ENCODE data around the gene TMEM247.
"Not testable (repeated sequence)": the region's sequence is repeated elsewhere in the genome, so short reads cannot be mapped to it uniquely, and the experiment has no call there.

Gene TMEM247

GRCh38 chr2:46459694-46460093, 19.7 kb upstream of the TMEM247 start:
- no peak for DNase-seq

GRCh38 chr2:46460241-46460921, 19.0 kb upstream of the TMEM247 start:
- DNase-seq, result no peak

DNA sequence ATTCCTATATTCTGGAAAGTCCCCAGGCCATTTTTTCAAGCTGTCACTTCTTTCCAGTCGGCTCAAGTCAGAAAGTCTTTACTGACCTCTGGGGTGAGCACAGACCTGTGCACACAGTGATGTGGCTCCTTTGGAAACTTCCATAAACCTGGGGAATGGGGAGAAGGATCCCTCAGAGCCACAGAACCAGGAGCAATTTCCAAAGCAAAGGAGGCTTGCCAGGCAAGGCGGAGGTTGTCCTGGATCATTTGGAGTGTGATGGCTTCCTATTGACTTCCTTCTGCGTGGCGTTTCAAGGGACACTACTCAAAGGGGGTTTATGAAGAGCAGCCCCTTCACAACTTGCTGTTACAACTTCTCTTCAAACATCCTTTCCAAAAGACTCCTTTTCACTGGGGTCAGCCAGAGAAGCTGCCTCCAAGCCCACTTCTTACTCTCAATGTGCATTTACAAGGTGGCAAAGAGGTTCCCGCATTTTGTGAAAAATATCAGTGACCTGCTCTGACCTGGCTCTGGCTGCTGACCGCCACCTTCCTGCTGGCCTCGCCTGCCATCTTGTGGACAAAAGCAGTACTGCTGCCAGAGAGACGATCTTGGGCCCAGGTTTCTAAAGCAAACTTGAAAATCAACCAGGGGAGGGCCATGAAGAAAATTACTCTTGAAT, 18.2 kb upstream of the TMEM247 start:
- DNase-seq, result peak; percentile 40

DNA sequence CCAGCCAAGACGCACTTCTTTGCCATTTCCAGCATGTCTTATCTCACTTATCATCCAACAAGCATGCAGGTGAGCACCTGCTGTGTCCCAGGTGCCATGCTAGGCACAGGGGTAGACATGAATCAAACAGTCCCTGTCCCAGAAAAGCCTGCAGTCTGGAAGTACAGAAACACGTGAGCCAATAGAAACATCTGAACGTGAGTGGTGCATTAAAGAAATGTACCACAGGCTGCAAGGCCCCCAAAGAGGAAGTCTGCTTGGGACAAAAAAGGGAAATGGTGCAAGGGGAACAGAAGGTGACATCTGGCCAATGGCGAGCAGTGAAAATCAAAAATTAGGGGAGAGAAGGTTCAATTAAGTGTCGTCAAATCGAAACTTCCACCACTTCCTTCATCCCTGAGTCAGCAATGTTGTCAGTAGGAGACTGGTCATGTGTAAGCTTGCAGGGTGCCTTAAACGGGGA, 17.6 kb upstream of the TMEM247 start:
- DNase-seq, result no peak

DNA sequence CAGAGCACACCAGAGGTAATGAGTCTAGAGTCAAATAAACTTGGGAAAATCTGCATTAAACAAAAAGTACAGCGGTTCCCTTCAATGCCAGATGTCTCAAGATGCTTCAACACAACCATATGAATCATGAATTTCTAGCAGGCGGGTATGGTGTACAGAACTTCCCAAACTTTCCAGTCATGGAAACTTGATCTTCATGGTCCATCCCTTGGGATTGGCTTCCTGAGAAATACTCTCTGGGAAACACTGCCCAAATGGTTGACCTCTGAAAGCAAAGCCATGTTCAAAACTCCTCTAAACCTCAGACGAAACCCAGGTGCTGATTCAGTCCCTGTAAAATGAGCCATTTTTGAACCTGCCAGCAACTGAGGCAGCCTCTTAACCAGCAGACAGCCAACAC, 16.4 kb upstream of the TMEM247 start:
- no peak for DNase-seq

DNA sequence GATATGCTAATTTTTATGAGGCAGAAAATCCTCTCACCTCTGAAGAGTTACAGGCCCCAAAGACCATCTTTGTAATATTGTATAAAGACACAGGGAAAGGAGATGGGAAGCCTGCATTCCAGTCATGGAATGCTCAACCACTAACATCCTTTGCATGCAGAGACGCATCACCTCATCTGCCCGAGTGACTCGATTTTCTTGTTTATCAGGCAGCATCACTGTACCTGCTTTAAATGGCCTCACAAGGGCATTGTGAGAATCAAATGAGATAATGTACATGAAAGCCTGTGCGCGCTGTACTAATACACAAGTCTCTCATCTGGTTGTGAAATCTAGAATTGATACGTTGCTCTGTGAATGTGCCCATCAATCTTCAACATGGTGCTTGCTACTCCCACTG, 10.2 kb upstream of the TMEM247 start:
- no peak for DNase-seq

GRCh38 chr2:46469700-46470099, 9.7 kb upstream of the TMEM247 start:
- DNase-seq, result no peak

DNA sequence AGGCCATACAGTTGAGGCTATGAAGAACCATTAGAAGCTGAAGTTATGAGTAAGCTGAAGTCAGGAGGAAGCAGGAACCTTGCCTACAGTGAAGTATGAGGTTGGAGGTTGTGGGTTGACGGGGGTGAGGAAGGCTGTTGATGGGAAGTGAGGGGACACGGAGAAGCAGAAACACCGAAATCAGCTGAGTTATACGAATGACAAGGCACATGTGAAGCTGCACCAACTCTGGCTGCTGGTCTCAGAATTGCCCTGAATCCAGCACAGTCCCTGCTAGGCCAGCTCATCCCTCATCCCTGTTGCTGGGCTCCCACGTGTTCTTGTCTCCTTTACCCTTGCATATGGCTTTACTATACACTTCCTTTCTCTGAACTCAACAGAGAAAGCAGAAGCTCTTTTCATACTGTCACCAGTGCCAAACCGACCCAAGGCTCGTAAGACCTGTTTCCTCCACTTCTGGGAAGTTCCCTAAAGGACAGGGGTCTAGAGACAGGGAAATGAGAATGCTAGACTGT, 9.2 kb upstream of the TMEM247 start:
- DNase-seq, result no peak

GRCh38 chr2:46471019-46471583, 8.3 kb upstream of the TMEM247 start:
- no peak for DNase-seq

GRCh38 chr2:46471697-46472096, 7.7 kb upstream of the TMEM247 start:
- DNase-seq, result no peak

- not testable (repeated sequence) for DNase-seq
These were observed 7.2 kb upstream of the TMEM247 start for GRCh38 chr2:46472165-46472564.

DNA sequence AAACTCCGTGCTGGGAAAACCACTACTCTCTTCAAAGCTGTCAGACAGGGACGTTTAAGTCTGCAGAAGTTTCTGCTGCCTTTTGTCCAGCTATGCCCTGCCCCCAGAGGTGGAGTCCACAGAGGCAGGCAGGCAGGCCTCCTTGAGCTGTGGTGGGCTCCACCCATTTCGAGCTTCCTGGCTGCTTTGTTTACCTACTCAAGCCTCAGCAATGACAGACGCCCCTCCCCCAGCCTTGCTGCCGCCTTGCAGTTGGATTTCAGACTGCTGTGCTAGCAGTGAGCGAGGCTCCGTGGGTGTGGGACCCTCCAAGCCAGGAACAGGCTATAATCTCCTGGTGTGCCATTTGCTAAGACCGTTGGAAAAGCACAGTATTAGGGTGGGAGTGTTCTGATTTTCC, 1.9 kb upstream of the TMEM247 start:
- not testable (repeated sequence) for DNase-seq

DNA sequence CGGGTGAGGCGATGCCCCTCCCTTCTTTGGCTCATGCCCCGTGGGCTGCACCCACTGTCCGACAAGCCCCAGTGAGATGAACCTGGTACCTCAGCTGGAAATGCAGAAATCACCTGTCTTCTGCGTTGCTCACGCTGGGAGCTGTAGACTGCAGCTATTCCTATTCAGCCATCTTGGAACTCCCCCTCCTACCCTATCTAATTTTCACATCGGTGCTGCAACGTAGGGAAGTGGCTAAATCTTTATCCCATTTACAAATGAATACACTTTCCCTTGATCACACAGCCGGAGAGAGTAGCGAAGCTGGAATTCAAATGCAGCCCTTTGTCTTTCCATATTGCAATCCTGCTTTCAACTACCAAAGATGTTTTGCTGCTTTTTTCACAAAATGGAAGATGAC, 1.4 kb upstream of the TMEM247 start:
- DNase-seq, result no peak

DNA sequence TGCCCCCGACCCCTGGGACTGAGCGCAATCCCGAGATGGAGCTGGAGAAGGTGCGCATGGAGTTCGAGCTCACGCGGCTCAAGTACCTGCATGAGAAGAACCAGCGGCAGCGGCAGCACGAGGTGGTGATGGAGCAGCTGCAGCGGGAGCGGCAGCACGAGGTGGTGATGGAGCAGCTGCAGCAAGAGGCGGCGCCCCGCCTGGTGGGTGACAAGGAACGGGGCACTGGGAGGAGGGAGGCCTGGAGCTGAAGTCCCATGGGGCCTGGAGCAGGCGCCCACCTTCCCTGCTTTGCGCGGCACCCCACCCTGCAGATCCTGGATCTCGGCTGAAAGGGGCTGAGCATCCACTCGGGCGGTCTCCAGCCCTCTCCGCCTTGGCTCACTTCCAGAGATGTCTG, 1.2 kb downstream of the TMEM247 start:
- peak; percentile 63 for DNase-seq

DNA sequence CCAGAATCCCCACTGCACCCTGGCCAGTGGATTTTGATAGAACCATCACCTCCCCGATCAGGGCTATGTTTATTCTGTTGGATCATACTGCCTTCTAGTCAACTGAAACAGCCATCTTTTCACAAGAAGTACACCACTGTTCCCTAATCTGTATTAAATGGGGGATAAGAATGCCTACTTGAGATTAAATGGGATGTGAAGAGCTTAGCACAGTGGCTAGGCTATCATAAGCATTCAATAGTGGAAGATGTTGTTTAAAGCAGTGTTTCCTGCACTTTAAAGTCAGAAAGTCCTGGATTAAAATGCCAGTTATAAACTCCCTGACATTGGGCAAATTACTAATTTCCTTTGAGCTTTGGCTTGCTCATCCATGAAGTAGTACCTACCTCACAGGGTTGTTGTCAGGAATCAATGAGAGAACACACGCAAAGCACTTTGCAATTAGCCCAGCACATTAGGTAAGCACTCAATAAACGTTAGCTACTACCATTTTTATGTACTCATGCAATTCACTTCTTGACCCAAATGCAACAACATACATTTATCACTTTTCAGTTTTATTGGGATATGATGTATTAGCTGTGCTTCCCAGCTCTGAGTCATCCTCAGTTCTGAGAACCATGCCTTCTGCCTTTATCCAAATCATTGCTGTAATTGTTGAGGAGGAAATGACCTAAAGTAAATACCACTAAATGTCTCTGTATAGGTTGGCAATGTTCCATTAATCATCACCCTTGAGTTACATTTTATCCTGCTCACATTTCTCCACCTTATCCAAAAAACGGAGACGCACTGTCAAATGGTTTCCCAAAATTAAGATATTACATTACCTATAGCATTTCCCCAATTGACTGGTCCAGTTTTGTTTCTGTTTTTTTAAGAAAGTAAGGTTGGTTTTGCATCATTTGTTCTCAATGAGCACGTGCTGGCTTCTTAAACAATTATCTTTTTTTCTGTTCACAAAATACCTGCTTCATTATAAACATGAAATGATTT, 2.1 kb downstream of the TMEM247 start:
- DNase-seq, result peak; percentile 57

DNA sequence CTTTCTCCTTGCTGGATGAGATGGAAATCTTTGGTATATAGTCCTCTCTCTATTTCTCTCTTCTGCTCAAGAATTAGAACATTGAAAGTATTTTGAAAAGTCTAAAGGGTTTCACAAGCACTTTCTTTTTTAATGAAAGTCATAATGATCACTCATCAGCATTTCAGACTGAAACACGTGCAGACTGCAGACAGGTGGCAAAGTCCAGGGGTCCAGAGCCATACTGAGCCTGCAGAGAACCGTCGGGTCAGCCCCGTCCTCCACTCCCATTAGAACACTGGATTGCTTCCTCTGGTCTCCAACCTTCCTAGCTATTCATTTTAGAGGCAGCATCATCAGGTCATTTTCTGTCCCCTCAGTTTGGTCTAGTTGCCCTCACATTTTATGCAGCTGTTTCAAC, 3.1 kb downstream of the TMEM247 start:
- DNase-seq, result no peak

- no peak for DNase-seq
These were observed 5.6 kb downstream of the TMEM247 start for GRCh38 chr2:46485002-46485401.

DNA sequence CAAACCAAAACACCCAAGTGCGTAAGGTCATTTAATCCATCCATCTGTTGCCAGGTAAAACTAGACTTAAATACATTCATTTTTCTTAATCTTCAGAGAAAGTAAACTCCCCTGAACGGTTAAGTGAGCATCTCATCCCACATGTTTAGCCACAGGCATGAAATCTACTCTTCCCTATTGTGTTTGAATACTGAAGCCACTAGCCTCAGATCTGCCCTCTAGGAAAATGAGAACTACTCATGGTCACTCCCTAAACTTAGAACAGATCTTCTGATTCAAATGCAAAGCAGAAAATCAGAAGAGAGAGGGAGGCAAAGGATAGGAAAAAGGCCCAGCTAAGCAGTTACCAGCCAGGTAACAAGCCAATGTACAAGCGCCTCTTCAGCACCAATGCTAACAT, 7.1 kb downstream of the TMEM247 start:
- DNase-seq, result no peak

- no peak for DNase-seq
These were observed 8.4 kb downstream of the TMEM247 start for GRCh38 chr2:46487667-46488335.

- DNase-seq, result no peak
These were observed 9.0 kb downstream of the TMEM247 start for GRCh38 chr2:46488389-46488788.

- no peak for DNase-seq
These were observed 10.2 kb downstream of the TMEM247 start for GRCh38 chr2:46489423-46490174.

All from NCI-H345 (cell line).